GM06990 (cell line): ENCODE measurements around the gene CALD1.

Source experiments
- DNase-seq: peaks from one replicate; pipeline ENCODE4 v3.0.0-alpha.2; 2011; ENCODE audit not compliant: insufficient read length; ENCODE audit errors: extremely low read depth
- H3K27me3 ChIP-seq: replicated peaks from 2 replicates; pipeline ENCODE4 v1.6.0; 2011; ENCODE audit warnings: low read length; ENCODE audit not compliant: control insufficient read depth, insufficient read depth
- H3K36me3 ChIP-seq: 2 replicates; pipeline ENCODE4 v1.5.1; 2011; ENCODE audit warnings: low read length; ENCODE audit not compliant: control insufficient read depth, insufficient read depth
- H3K4me3 ChIP-seq: replicated peaks from 2 replicates; pipeline ENCODE4 v1.5.1; 2011; ENCODE audit warnings: low read depth, mild to moderate bottlenecking, control low read depth, low read length
- CTCF ChIP-seq: IDR thresholded peaks from 2 replicates; pipeline ENCODE4 v1.5.1; 2011; ENCODE audit warnings: low read length, control low read depth, mild to moderate bottlenecking, inconsistent platforms; ENCODE audit not compliant: insufficient read depth, poor library complexity, severe bottlenecking

The CALD1 gene

GRCh38 chr7:134991469-134992339, 212.3 kb downstream of the CALD1 start:
- Histone ChIP-seq H3K36me3 (no peaks in the 10 kb centered on the region), H3K27me3 (no peaks in the 10 kb centered on the region), H3K4me3 (no peak overlapping the region)
- no peak for DNase-seq
- no peak for TF ChIP-seq CTCF

- H3K27me3 ChIP-seq, result no peaks in the 10 kb centered on the region
- DNase-seq, result peak; percentile 71
- no peaks in the 10 kb centered on the region for H3K36me3 ChIP-seq
- no peak for TF ChIP-seq CTCF
- no peak overlapping the region for H3K4me3 ChIP-seq
Observed at GRCh38 chr7:134992626-134993179, 213.3 kb downstream of the CALD1 start.

GRCh38 chr7:134993877-134994456, 214.5 kb downstream of the CALD1 start:
- no peak for DNase-seq
- Histone ChIP-seq H3K36me3 (no peaks in the 10 kb centered on the region), H3K27me3 (no peaks in the 10 kb centered on the region), H3K4me3 (no peak overlapping the region)
- TF ChIP-seq CTCF, result no peak

GRCh38 chr7:134995239-134996096, 216.0 kb downstream of the CALD1 start:
- no peaks in the 10 kb centered on the region for H3K36me3 ChIP-seq
- TF ChIP-seq CTCF, result no peak
- peak; percentile 67 for DNase-seq
- no peaks in the 10 kb centered on the region for H3K27me3 ChIP-seq
- H3K4me3 ChIP-seq, result peak overlapping the region; percentile 32

GRCh38 chr7:134996097-134996550, 216.7 kb downstream of the CALD1 start:
- H3K36me3 ChIP-seq, result no peaks in the 10 kb centered on the region
- H3K27me3 ChIP-seq, result no peaks in the 10 kb centered on the region
- no peak for TF ChIP-seq CTCF
- H3K4me3 ChIP-seq, result no peak overlapping the region; the same call in 1 of the 2 replicates
- DNase-seq, result peak; percentile 66
